Testis (tissue), 3 donors: Measurements from ENCODE around the gene ETFA. TPM values are rescaled to one million over a fixed set of nuclear protein-coding genes. Genes with fewer than 3 reads are reported as not detected.
A peak's percentile ranks its signal among the peaks of the same experiment; 100 is the strongest.

Experiments used
- DNase-seq: peaks from one replicate; pipeline ENCODE4 v3.0.0-alpha.2; 2019
- H3K27ac ChIP-seq, 2 donors: fragments of 200-600 bp; sonication (generic); one replicate each; pipeline ENCODE4 v1.5.1; 2019
- H3K27me3 ChIP-seq: fragments of 200-600 bp; sonication (generic); one replicate; pipeline ENCODE4 v1.5.1; 2019
- H3K36me3 ChIP-seq: fragments of 200-600 bp; sonication (generic); one replicate; pipeline ENCODE4 v1.5.1; 2017; ENCODE audit warnings: low read depth; ENCODE audit errors: missing control alignments
- H3K4me1 ChIP-seq: fragments of 200-600 bp; sonication (generic); one replicate; pipeline ENCODE4 v1.5.1; 2019
- H3K4me3 ChIP-seq, 2 donors: fragments of 200-600 bp; sonication (generic); one replicate each; pipeline ENCODE4 v1.5.1; 2017 to 2019
- H3K9me3 ChIP-seq: fragments of 200-600 bp; sonication (generic); one replicate; pipeline ENCODE4 v1.5.1; 2017
- CTCF ChIP-seq, 3 experiments: fragments of 450-650 bp in 2 of 3; fragments of 200-600 bp in 1 of 3; sonication (generic) in 1 of 3; IDR thresholded peaks; one replicate each; pipeline ENCODE4 v1.5.1; 2016 to 2019; ENCODE audit warnings: antibody characterized with exemption in 3 of 3, mild to moderate bottlenecking in 2 of 3, moderate library complexity in 1 of 3
- POLR2A ChIP-seq: fragments of 450-650 bp; IDR thresholded peaks from one replicate; pipeline ENCODE4 v1.6.1; 2017; ENCODE audit warnings: antibody characterized with exemption, mild to moderate bottlenecking, moderate library complexity
- WGBS, 2 donors: methylation state at CpG; one replicate each; pipeline ENCODE4 v1.1.5; 2018; 5-methylcytosine and 5-hydroxymethylcytosine counted together
- intact Hi-C: fragments of 100-400 bp; cut with DNase I; formaldehyde crosslinking; loops from one replicate; pipeline ENCODE4 v1.15.1; 2023; ENCODE audit warnings: low total_unique reads
- polyA plus RNA-seq: library from polyadenylated mRNA; stranded (reverse); fragments of 350-450 nt; fragmentation: Illumina TruSeq; extraction: RNeasy Lipid Tissue Mini Kit (QIAGEN cat#74804); gene quantifications from one replicate; pipeline ENCODE4 v1.2.3, GENCODE V29; 2014; ENCODE audit warnings: low read depth, low replicate concordance; ENCODE audit not compliant: insufficient read depth
- total RNA-seq, 2 donors: library from RNA; depleted of rRNA; stranded (reverse); fragments of >200 nt; gene quantifications; one replicate each; pipeline ENCODE4 v1.2.3, GENCODE V29; 2016

ETFA gene
- total and polyA plus RNA-seq, 3 donors from 2014 or later = 58.3 to 72.7 (median 72.1) TPM

DNA sequence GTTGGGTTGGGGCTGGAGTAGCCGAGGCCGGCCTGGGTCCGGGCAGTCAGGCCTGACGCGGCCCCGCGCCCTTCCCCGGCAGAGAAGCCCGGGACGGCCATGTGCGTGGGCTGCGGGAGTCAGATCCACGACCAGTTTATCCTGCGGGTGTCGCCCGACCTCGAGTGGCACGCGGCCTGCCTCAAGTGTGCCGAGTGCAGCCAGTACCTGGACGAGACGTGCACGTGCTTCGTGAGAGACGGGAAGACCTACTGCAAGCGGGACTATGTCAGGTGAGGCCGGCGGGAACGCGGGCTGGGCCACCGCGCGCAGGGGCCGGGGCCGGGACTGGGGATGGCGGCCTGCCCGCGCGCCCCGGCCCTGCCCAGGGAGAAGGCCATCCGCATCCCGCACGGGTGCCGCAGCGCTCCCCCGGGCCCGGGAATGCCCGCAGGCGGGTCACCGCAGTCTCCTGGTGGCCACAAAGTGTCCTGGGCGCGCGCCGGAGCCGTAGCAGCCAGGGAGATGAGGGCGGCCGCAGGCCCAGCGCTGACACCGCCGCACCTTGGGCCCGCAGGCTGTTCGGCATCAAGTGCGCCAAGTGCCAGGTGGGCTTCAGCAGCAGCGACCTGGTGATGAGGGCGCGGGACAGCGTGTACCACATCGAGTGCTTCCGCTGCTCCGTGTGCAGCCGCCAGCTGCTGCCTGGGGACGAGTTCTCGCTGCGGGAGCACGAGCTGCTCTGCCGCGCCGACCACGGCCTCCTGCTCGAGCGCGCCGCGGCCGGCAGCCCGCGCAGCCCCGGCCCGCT lies 26.6 kb upstream of the ETFA start:
- peaks cover 3% of the 10 kb centered on the region for H3K27me3 ChIP-seq
- DNase-seq = no peak
- 5 to 19% methylated on average over 3 to 70 of the region's 89 CpGs for WGBS, 2 donors
- peaks cover 16% of the 10 kb centered on the region for H3K4me1 ChIP-seq
- no peak overlapping the region for H3K27ac ChIP-seq
- H3K9me3 ChIP-seq = no peaks in the 10 kb centered on the region
- intact Hi-C loops = no loop called here
- no peaks in the 10 kb centered on the region for H3K36me3 ChIP-seq
- TF ChIP-seq POLR2A (no peak), CTCF (IDR thresholded peaks at IDR 0.05) (no peak)
- no peak overlapping the region for H3K4me3 ChIP-seq

DNA sequence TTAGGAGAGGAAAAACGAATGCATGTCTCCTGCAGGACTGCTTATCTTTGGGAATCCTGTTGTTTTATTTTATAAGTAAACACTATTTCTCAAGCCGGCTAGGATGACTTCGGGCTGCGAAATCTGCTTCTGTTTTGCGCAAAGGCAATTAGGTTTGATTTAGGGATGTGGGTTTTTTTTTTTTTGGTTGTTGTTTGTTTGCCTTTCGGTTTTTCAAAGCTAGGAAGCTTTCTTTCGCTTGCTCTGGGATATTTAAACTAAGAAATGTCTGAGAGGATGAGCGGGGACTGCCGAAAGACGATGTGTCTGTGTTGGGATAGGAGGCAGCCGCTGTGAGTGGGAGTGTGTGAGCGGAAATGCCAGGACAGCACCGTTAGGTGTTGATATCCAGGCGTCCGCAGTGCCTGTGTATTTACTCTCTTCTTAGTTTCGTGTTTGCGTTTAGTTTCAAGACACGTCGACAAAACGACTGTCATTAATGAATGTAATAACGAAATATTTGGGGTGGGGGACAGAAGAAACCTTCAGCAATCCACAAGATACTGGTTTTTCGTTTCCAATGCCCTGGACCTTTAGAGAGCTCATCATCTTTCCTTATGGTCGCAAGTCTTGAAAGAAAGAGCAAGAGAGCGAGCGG lies 25.9 kb upstream of the ETFA start:
- H3K4me3 ChIP-seq = peak overlapping the region in 1 of 2 donors; percentile 22
- 10 to 18% methylated on average over 25 of the region's 25 CpGs for WGBS, 2 donors
- no peaks in the 10 kb centered on the region for H3K9me3 ChIP-seq
- DNase-seq = no peak
- peaks cover 3% of the 10 kb centered on the region for H3K27me3 ChIP-seq
- H3K4me1 ChIP-seq = peaks cover 16% of the 10 kb centered on the region
- no peak overlapping the region for H3K27ac ChIP-seq
- no peak for TF ChIP-seq POLR2A
- no peak for TF ChIP-seq CTCF (IDR thresholded peaks at IDR 0.05)
- H3K36me3 ChIP-seq = no peaks in the 10 kb centered on the region
- intact Hi-C loops = no loop called here

DNA sequence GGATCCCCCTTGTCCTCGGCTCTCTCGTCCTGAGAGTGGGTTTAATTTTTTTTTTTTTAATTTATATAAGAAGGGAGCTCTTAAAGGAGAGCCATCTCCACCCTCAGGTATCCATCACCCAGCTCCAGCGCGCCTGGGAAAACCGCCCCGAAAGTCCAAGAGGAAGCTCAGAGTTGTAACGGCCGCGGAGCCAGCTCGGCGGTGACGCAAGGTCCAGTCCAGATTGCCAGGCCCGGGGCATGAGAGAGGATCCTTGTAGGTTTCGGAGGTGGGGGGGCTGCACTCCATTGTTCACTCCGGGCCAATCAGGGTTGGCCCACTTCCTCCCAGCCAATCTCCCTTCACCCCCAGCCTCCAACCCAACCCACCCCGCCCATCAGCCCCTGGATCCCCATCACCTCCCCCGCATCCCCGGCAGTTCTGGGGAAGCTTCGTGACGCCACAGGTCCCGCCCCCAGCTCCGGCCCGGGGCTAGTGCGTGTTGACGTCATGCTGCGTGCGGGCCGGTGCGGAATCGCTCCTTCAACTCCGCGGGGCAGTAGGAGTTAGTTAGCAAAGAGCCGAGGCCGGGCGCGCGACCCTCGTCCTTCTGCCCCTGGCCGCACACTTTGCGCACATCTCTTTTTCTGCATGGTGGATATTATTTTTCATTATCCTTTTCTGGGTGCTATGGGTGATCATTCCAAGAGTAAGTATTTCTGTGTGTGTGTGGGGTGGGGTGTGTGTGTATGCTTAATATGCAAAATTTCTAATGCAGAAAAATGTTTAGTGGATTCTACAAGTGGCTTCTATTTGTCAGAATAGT lies 25.2 kb upstream of the ETFA start, which contains the start of gene ISL2:
TSS of gene ISL2 (plus strand) at position 520 of the 805 bp plus-strand sequence. CDS start at position 631, 111 bp downstream.
- peak; percentile 73 for DNase-seq
- Histone ChIP-seq H3K4me3 (peak within 1 kb of the TSS; percentile 21 to 22), H3K27ac (no peak within 1 kb of the TSS), H3K36me3 (no peaks in the 10 kb centered on the region), H3K27me3 (peaks cover 3% of the 10 kb centered on the region), H3K4me1 (peaks cover 16% of the 10 kb centered on the region), H3K9me3 (no peaks in the 10 kb centered on the region)
- intact Hi-C loops = no loop called here
- 9 to 13% methylated on average over 34 to 40 of the region's 40 CpGs for WGBS, 2 donors
- TF ChIP-seq POLR2A (no peak), CTCF (IDR thresholded peaks at IDR 0.05) (no peak)

- H3K9me3 ChIP-seq = no peaks in the 10 kb centered on the region
- WGBS, 2 donors = 13 to 14% methylated on average over 39 of the region's 39 CpGs
- TF ChIP-seq CTCF (IDR thresholded peaks at IDR 0.05) = no peak
- no peak for TF ChIP-seq POLR2A
- no peaks in the 10 kb centered on the region for H3K36me3 ChIP-seq
- intact Hi-C loops = no loop called here
- peak overlapping the region; percentile 21 to 22 for H3K4me3 ChIP-seq
- DNase-seq = no peak
- H3K27me3 ChIP-seq = peaks cover 3% of the 10 kb centered on the region
- H3K4me1 ChIP-seq = peaks cover 10% of the 10 kb centered on the region
- H3K27ac ChIP-seq = no peak overlapping the region
Measured at GRCh38 chr15:76335307-76336253, 24.3 kb upstream of the ETFA start.
